HG03097 (cell line): Measurements from ENCODE around the gene ZNF281.
"Not testable (repeated sequence)": the region's sequence is repeated elsewhere in the genome, so short reads cannot be mapped to it uniquely, and the experiment has no call there.

Experiments
- ATAC-seq: cut with Tn5 transposase; IDR thresholded peaks from one replicate; pipeline ENCODE4 v1.9.1; 2021; ENCODE audit not compliant: unreplicated experiment, low FRiP score

ZNF281 gene

GRCh38 chr1:200366577-200367253 lies 43.1 kb downstream of the ZNF281 start:
- ATAC-seq, result no peak

GRCh38 chr1:200365897-200366426 lies 43.9 kb downstream of the ZNF281 start:
- no peak for ATAC-seq

GRCh38 chr1:200364831-200365230 lies 45.0 kb downstream of the ZNF281 start:
- no peak for ATAC-seq

GRCh38 chr1:200364091-200364759 lies 45.6 kb downstream of the ZNF281 start:
- no peak for ATAC-seq

- ATAC-seq, result no peak
Observed at GRCh38 chr1:200363264-200363933, 46.4 kb downstream of the ZNF281 start.

GRCh38 chr1:200362421-200362820 lies 47.4 kb downstream of the ZNF281 start:
- no peak for ATAC-seq

- no peak for ATAC-seq
Observed at GRCh38 chr1:200359610-200360163, 50.1 kb downstream of the ZNF281 start.

GRCh38 chr1:200357925-200358324 lies 51.9 kb downstream of the ZNF281 start:
- not testable (repeated sequence) for ATAC-seq

- ATAC-seq, result no peak
Observed at GRCh38 chr1:200355801-200356200, 54.0 kb downstream of the ZNF281 start.
